ENCODE results near the gene IRS2. TPM values are rescaled to one million over a fixed set of nuclear protein-coding genes. Genes with fewer than 3 reads are reported as not detected.

Gene IRS2
- total RNA-seq, 1 experiment from 2014 or later, result 9.2 TPM

- Histone ChIP-seq H2AFZ (ENCODE audit: low read depth, low read length, poor library complexity, severe bottlenecking) (no peak overlapping the region), H3K4me1 (ENCODE audit: control insufficient read depth in 1 of 2, insufficient read depth in 2 of 2, low read length in 2 of 2) (peaks cover 0 to 19% of the 10 kb centered on the region in 2 experiments; a peak in 3 of 4 replicates), H4K20me1 (ENCODE audit: insufficient read depth) (no peaks in the 10 kb centered on the region), H3K9me3 (ENCODE audit: control insufficient read depth in 1 of 2, insufficient read depth in 1 of 2, low read depth in 1 of 2, low read length in 2 of 2) (no peaks in the 10 kb centered on the region), H3K4me3 (replicated peaks in 1 of 2; ENCODE audit: low read depth in 1 of 2, low read length in 2 of 2) (no peak overlapping the region), H3K9ac (ENCODE audit: low read length) (no peak overlapping the region), H3K9me2 (ENCODE audit: insufficient read depth) (no peaks in the 10 kb centered on the region), H3K27me3 (ENCODE audit: insufficient read depth, low read length) (no peaks in the 10 kb centered on the region), H3K79me2 (ENCODE audit: insufficient read depth, low read length) (no peaks in the 10 kb centered on the region; the same call in 1 of the 2 replicates), H3K4me2 (ENCODE audit: low read length) (no peak overlapping the region), H3K27ac (ENCODE audit: low read depth, low read length) (no peak overlapping the region), H3K36me3 (ENCODE audit: control insufficient read depth in 1 of 2, insufficient read depth in 2 of 2, low read length in 2 of 2) (no peaks in the 10 kb centered on the region)
- no peak for TF ChIP-seq TCF7L2 (IDR thresholded peaks at IDR 0.05; ENCODE audit: borderline replicate concordance, extremely low read depth, insufficient read depth, insufficient read length)
- no peak for TF ChIP-seq MAX (IDR thresholded peaks at IDR 0.05)
- no peak for TF ChIP-seq ZBTB33 (IDR thresholded peaks at IDR 0.05; ENCODE audit: extremely low read depth, insufficient replicate concordance, low read length)
- no peak for TF ChIP-seq EZH2 (IDR thresholded peaks at IDR 0.05)
- no peak for TF ChIP-seq SP1 (IDR thresholded peaks at IDR 0.05; ENCODE audit: low read depth)
- TF ChIP-seq YY1 (IDR thresholded peaks at IDR 0.05; ENCODE audit: extremely low read depth, insufficient replicate concordance, low read depth, low read length), result no peak
- no peak for TF ChIP-seq EGR1 (IDR thresholded peaks at IDR 0.05; ENCODE audit: low read depth)
- TF ChIP-seq RAD21 (IDR thresholded peaks at IDR 0.05; ENCODE audit: low read depth), result no peak
- no peak for TF ChIP-seq POLR2A (IDR thresholded peaks at IDR 0.05; ENCODE audit: borderline replicate concordance, extremely low read depth, insufficient read depth, insufficient read length)
- no peak for TF ChIP-seq FOSL1 (IDR thresholded peaks at IDR 0.05; ENCODE audit: low read depth)
- TF ChIP-seq SIN3A (IDR thresholded peaks at IDR 0.05; ENCODE audit: low read depth), result no peak
- no peak for TF ChIP-seq REST (IDR thresholded peaks at IDR 0.05; ENCODE audit: low read depth)
- RAD21 ChIA-PET (ENCODE audit: low non-redundant PET in 1 of 2, low total read pairs in 2 of 2, uncharacterized antibody in 2 of 2, unreplicated experiment in 2 of 2), result no interaction called here
- intact Hi-C loops (cut with micrococcal nuclease), result no loop called here
- no TSS peak for BruUV-seq (replicated peaks)
- ATAC-seq, result no peak
- POLR2A ChIA-PET, result no interaction called here
- CTCF ChIA-PET, result interaction anchor here (0.9 kb wide), 1 partner anchor 874 kb away, joined by 3 read pairs; no protein-coding TSS in a partner anchor
- no peak for DNase-seq (ENCODE audit: low read depth, low spot score)
These were observed 2.9 kb upstream of the IRS2 start for GRCh38 chr13:109789262-109789661.
